Upper lobe of right lung (tissue), 1 donor: ENCODE results near the gene SLC16A10. TPM values are rescaled to one million over a fixed set of nuclear protein-coding genes. Genes with fewer than 3 reads are reported as not detected.
A peak's percentile ranks its signal among the peaks of the same experiment; 100 is the strongest.

Source experiments
- ATAC-seq: fragments of 200-7000 bp; cut with Tn5 transposase; one replicate; pipeline ENCODE4 v1.9.1; 2020; ENCODE audit warnings: mild to moderate bottlenecking, moderate library complexity
- DNase-seq: peaks from one replicate; pipeline ENCODE4 v3.0.0-alpha.2; 2020
- H3K27ac ChIP-seq: fragments of 200-600 bp; one replicate; pipeline ENCODE4 v1.8.0; 2022
- H3K27me3 ChIP-seq: fragments of 200-600 bp; one replicate; pipeline ENCODE4 v1.8.0; 2022; ENCODE audit warnings: mild to moderate bottlenecking
- H3K36me3 ChIP-seq: fragments of 200-600 bp; one replicate; pipeline ENCODE4 v1.8.0; 2022
- H3K4me1 ChIP-seq: fragments of 200-600 bp; one replicate; pipeline ENCODE4 v1.8.0; 2022
- H3K4me3 ChIP-seq: fragments of 200-600 bp; one replicate; pipeline ENCODE4 v1.8.0; 2022; ENCODE audit warnings: mild to moderate bottlenecking
- H3K9me3 ChIP-seq: fragments of 200-600 bp; one replicate; pipeline ENCODE4 v1.8.0; 2022
- intact Hi-C: fragments of 100-400 bp; cut with DNase I; formaldehyde crosslinking; loops from one replicate; pipeline ENCODE4 v1.11.0; 2022
- total RNA-seq: library from RNA; stranded (reverse); fragmentation: NEBNext Ultra II Directional; extraction: Animal tissue kit (Norgen Biotek cat#: 25700); gene quantifications from one replicate; pipeline ENCODE4 v1.2.1, GENCODE V29; 2021
- TF ChIP-seq, protein P1 (sequence below): fragments of 200-600 bp; IDR thresholded peaks from one replicate; pipeline ENCODE4 v1.8.0; 2022; ENCODE audit warnings: antibody characterized with exemption
- donor health status: DM: no; HTN: yes; CAD: no; lungs with severe emphysema.

Gene SLC16A10
- total RNA-seq, 1 donor from 2014 or later = 12.3 TPM

DNA sequence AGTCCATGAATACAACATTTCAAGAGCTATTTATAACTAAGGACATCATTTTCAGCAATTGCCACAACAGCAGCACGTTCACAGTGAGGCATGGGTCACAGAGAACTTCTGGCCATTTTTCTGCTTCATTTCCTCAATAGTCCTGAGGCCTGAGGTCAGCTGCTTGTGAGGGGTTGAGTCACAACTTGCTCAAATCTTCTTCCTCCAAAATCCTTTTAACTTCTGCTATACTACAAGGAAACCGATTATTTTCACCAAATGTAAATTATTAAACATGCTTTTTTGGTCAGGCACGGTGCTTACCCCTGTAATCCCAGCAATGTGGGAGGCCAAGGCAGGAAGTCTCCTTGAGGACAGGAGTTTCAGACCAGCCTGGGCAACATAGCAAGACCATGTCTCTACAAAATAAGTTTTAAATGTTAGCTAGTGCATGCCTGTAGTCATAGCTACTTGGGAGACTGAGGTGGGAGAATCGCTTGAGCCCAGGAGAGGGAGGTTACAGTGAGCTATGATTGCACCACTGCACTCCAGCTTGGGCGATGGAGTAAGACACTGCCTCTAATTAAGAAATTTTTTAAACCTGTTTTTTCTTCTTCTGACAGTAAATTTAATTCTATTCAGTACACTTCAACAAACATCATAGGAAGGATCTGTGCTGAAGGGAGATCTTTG, 11.1 kb upstream of the SLC16A10 start:
- peaks cover 11% of the 10 kb centered on the region for H3K27me3 ChIP-seq
- H3K4me3 ChIP-seq = no peak overlapping the region
- ATAC-seq (peak; percentile 90), DNase-seq (no peak)
- intact Hi-C loops = no loop called here
- H3K36me3 ChIP-seq = no peaks in the 10 kb centered on the region
- no peaks in the 10 kb centered on the region for H3K4me1 ChIP-seq
- H3K27ac ChIP-seq = peak overlapping the region; percentile 71
- TF ChIP-seq, protein P1, sequence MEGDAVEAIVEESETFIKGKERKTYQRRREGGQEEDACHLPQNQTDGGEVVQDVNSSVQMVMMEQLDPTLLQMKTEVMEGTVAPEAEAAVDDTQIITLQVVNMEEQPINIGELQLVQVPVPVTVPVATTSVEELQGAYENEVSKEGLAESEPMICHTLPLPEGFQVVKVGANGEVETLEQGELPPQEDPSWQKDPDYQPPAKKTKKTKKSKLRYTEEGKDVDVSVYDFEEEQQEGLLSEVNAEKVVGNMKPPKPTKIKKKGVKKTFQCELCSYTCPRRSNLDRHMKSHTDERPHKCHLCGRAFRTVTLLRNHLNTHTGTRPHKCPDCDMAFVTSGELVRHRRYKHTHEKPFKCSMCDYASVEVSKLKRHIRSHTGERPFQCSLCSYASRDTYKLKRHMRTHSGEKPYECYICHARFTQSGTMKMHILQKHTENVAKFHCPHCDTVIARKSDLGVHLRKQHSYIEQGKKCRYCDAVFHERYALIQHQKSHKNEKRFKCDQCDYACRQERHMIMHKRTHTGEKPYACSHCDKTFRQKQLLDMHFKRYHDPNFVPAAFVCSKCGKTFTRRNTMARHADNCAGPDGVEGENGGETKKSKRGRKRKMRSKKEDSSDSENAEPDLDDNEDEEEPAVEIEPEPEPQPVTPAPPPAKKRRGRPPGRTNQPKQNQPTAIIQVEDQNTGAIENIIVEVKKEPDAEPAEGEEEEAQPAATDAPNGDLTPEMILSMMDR = no peak
- no peaks in the 10 kb centered on the region for H3K9me3 ChIP-seq

- Histone ChIP-seq H3K9me3 (no peaks in the 10 kb centered on the region), H3K4me1 (no peaks in the 10 kb centered on the region), H3K27ac (no peak overlapping the region), H3K27me3 (peaks cover 10% of the 10 kb centered on the region), H3K36me3 (no peaks in the 10 kb centered on the region), H3K4me3 (no peak overlapping the region)
- ATAC-seq (no peak), DNase-seq (no peak)
- intact Hi-C loops = no loop called here
- TF ChIP-seq, protein P1 = no peak
These were observed 6.6 kb upstream of the SLC16A10 start for GRCh38 chr6:111080698-111081097.

DNA sequence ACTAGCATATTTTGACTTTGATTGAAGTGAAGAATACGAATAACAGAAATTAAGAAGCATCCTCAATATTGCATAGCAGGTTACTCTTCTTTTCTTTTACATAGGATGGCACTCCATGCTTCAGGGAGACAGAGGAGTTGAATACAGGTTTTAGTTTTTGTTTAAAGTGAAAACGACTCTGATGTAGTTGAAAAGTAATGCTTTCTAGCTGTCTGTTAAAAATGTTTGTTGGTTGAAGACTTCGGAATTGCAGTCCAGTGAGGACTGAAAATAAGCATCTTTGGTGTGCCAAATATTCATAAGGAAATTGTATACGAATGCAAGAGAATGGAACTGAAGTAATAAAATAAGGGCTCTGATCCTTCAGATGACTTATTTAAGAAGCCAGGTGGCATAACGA, 618 bp upstream of the SLC16A10 start:
- Histone ChIP-seq H3K4me1 (no peaks in the 10 kb centered on the region), H3K27me3 (peaks cover 33% of the 10 kb centered on the region), H3K4me3 (peak overlapping the region; percentile 59), H3K27ac (no peak overlapping the region), H3K9me3 (no peaks in the 10 kb centered on the region), H3K36me3 (no peaks in the 10 kb centered on the region)
- ATAC-seq (no peak), DNase-seq (no peak)
- intact Hi-C loops = no loop called here
- TF ChIP-seq, protein P1 = no peak

GRCh38 chr6:111087871-111088667, 766 bp downstream of the SLC16A10 start:
- Histone ChIP-seq H3K27ac (no peak overlapping the region), H3K4me3 (peak overlapping the region; percentile 59), H3K27me3 (peaks cover 33% of the 10 kb centered on the region), H3K4me1 (no peaks in the 10 kb centered on the region), H3K36me3 (no peaks in the 10 kb centered on the region), H3K9me3 (no peaks in the 10 kb centered on the region)
- intact Hi-C loops = no loop called here
- peak; percentile 54 for ATAC-seq
- DNase-seq = peak; percentile 71
- TF ChIP-seq, protein P1 = no peak

- peaks cover 33% of the 10 kb centered on the region for H3K27me3 ChIP-seq
- DNase-seq = no peak
- ATAC-seq = no peak
- no peak overlapping the region for H3K27ac ChIP-seq
- no peaks in the 10 kb centered on the region for H3K36me3 ChIP-seq
- H3K9me3 ChIP-seq = no peaks in the 10 kb centered on the region
- H3K4me3 ChIP-seq = peak overlapping the region; percentile 59
- H3K4me1 ChIP-seq = no peaks in the 10 kb centered on the region
- intact Hi-C loops = no loop called here
- TF ChIP-seq, protein P1 = no peak
These were observed 1.3 kb downstream of the SLC16A10 start for GRCh38 chr6:111088668-111089003.
